GM12878 (cell line): ENCODE data around the gene AVEN.

Source experiments
- BRCA1 ChIP-seq: IDR thresholded peaks from 2 replicates; pipeline ENCODE4 v1.6.1; 2011; ENCODE audit warnings: low read depth, low read length, improper control_type of control experiment
- CBX5 ChIP-seq: sonication (generic); IDR thresholded peaks from 2 replicates; pipeline ENCODE4 v1.6.1; 2016; ENCODE audit warnings: low read depth, moderate library complexity, mild to moderate bottlenecking, inconsistent platforms
- DPF2 ChIP-seq: fragments of 450-650 bp; IDR thresholded peaks from 2 replicates; pipeline ENCODE4 v1.6.1; 2017; ENCODE audit warnings: mild to moderate bottlenecking
- EGR1 ChIP-seq, 2 experiments: IDR thresholded peaks; 1 replicate in 1 of 2; 2 replicates in 1 of 2; pipeline ENCODE4 v1.6.1; 2011 to 2012; ENCODE audit warnings: low read depth in 2 of 2, low read length in 2 of 2, borderline replicate concordance in 1 of 2, mild to moderate bottlenecking in 1 of 2, moderate library complexity in 1 of 2
- ESRRA ChIP-seq: IDR thresholded peaks from 2 replicates; pipeline ENCODE4 v1.6.1; 2012; ENCODE audit warnings: mild to moderate bottlenecking, low read length, improper control_type of control experiment
- EZH2 ChIP-seq: IDR thresholded peaks from 2 replicates; pipeline ENCODE4 v1.6.1; 2012; ENCODE audit warnings: low read depth, mild to moderate bottlenecking, control low read depth, inconsistent platforms, low read length, borderline replicate concordance; ENCODE audit not compliant: control insufficient read depth
- NRF1 ChIP-seq: conservative IDR thresholded peaks from 2 replicates; pipeline ENCODE4 v1.6.1; 2011; ENCODE audit warnings: mild to moderate bottlenecking, low read depth, low read length, improper control_type of control experiment
- TAF1 ChIP-seq: IDR thresholded peaks from 2 replicates; pipeline ENCODE4 v1.6.1; 2011; ENCODE audit warnings: mild to moderate bottlenecking, low read depth, low read length, borderline replicate concordance
- ZZZ3 ChIP-seq: IDR thresholded peaks from 2 replicates; pipeline ENCODE4 v1.6.1; 2011; ENCODE audit warnings: low read depth; ENCODE audit not compliant: control insufficient read depth, insufficient read length
- TF ChIP-seq, protein P1 (sequence below), 3 experiments: IDR thresholded peaks in 2 of 3; conservative IDR thresholded peaks in 1 of 3; 2 replicates each; pipeline ENCODE4 v1.5.1; 2011; ENCODE audit warnings: low read depth in 3 of 3, low read length in 3 of 3, mild to moderate bottlenecking in 3 of 3, control low read depth in 2 of 3, moderate library complexity in 2 of 3, inconsistent platforms in 1 of 3, mixed read lengths in 1 of 3; ENCODE audit not compliant: control insufficient read depth in 2 of 3, insufficient read depth in 1 of 3; ENCODE audit errors: extremely low read depth in 1 of 3
- TF ChIP-seq, protein P2 (sequence below): IDR thresholded peaks from 2 replicates; pipeline ENCODE4 v1.6.1; 2012; ENCODE audit warnings: low read length, inconsistent platforms
- TF ChIP-seq, protein P3 (sequence below): fragments of 450-650 bp; IDR thresholded peaks from 2 replicates; pipeline ENCODE4 v1.6.1; 2018; ENCODE audit warnings: mild to moderate bottlenecking, low read depth, moderate library complexity; ENCODE audit not compliant: partially characterized antibody

DNA sequence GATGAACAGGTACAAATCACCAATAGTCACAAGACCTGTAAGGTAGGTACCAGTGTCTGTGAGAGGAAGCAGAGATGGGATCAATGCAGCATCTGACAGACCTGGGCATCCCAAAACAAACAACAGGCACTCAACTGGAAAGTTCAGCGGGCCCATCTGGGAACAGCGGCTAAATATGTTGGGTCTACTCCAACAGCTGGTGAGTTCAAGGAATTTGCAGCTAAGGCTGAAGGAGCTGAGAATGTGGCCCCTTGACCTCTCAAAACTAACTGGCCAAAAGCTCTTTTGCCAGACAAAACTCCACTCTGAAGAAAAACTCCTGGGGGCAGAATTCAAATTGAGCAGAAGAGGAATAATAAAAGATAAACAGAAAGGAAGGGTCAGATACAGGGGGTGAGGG lies 24.4 kb downstream of the AVEN start:
- TF ChIP-seq EZH2 (no peak), TAF1 (no peak), BRCA1 (no peak), DPF2 (no peak), EGR1 (IDR thresholded peaks at IDR 0.05; ENCODE audit: borderline replicate concordance in 1 of 2, low read depth in 2 of 2, low read length in 2 of 2) (no peak), CBX5 (no peak), ZZZ3 (no peak), NRF1 (no peak), ESRRA (no peak)
- TF ChIP-seq, protein P1, sequence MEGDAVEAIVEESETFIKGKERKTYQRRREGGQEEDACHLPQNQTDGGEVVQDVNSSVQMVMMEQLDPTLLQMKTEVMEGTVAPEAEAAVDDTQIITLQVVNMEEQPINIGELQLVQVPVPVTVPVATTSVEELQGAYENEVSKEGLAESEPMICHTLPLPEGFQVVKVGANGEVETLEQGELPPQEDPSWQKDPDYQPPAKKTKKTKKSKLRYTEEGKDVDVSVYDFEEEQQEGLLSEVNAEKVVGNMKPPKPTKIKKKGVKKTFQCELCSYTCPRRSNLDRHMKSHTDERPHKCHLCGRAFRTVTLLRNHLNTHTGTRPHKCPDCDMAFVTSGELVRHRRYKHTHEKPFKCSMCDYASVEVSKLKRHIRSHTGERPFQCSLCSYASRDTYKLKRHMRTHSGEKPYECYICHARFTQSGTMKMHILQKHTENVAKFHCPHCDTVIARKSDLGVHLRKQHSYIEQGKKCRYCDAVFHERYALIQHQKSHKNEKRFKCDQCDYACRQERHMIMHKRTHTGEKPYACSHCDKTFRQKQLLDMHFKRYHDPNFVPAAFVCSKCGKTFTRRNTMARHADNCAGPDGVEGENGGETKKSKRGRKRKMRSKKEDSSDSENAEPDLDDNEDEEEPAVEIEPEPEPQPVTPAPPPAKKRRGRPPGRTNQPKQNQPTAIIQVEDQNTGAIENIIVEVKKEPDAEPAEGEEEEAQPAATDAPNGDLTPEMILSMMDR (IDR thresholded peaks at IDR 0.05 in 2 of 3, conservative IDR thresholded peaks at IDR 0.05 in 1 of 3; ENCODE audit: control insufficient read depth in 2 of 3, extremely low read depth in 1 of 3, insufficient read depth in 1 of 3, low read depth in 3 of 3, low read length in 3 of 3), result no peak
- TF ChIP-seq, protein P2, sequence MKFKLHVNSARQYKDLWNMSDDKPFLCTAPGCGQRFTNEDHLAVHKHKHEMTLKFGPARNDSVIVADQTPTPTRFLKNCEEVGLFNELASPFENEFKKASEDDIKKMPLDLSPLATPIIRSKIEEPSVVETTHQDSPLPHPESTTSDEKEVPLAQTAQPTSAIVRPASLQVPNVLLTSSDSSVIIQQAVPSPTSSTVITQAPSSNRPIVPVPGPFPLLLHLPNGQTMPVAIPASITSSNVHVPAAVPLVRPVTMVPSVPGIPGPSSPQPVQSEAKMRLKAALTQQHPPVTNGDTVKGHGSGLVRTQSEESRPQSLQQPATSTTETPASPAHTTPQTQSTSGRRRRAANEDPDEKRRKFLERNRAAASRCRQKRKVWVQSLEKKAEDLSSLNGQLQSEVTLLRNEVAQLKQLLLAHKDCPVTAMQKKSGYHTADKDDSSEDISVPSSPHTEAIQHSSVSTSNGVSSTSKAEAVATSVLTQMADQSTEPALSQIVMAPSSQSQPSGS, result no peak
- TF ChIP-seq, protein P3, sequence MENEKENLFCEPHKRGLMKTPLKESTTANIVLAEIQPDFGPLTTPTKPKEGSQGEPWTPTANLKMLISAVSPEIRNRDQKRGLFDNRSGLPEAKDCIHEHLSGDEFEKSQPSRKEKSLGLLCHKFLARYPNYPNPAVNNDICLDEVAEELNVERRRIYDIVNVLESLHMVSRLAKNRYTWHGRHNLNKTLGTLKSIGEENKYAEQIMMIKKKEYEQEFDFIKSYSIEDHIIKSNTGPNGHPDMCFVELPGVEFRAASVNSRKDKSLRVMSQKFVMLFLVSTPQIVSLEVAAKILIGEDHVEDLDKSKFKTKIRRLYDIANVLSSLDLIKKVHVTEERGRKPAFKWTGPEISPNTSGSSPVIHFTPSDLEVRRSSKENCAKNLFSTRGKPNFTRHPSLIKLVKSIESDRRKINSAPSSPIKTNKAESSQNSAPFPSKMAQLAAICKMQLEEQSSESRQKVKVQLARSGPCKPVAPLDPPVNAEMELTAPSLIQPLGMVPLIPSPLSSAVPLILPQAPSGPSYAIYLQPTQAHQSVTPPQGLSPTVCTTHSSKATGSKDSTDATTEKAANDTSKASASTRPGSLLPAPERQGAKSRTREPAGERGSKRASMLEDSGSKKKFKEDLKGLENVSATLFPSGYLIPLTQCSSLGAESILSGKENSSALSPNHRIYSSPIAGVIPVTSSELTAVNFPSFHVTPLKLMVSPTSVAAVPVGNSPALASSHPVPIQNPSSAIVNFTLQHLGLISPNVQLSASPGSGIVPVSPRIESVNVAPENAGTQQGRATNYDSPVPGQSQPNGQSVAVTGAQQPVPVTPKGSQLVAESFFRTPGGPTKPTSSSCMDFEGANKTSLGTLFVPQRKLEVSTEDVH, result no peak
